D341Med (cell line): ENCODE measurements around the gene DUS2.
"Not testable (repeated sequence)": the region's sequence is repeated elsewhere in the genome, so short reads cannot be mapped to it uniquely, and the experiment has no call there.

Source experiments
- DNase-seq: peaks from one replicate; pipeline ENCODE4 v3.0.0; 2012; ENCODE audit warnings: low spot score

Gene DUS2

GRCh38 chr16:68091380-68092261, 68.5 kb downstream of the DUS2 start:
- peak; percentile 5 for DNase-seq

GRCh38 chr16:68092275-68092674, 69.2 kb downstream of the DUS2 start:
- not testable (repeated sequence) for DNase-seq

- peak; percentile 36 for DNase-seq
Measured at GRCh38 chr16:68093816-68094613, 70.9 kb downstream of the DUS2 start.

- no peak for DNase-seq
Measured at GRCh38 chr16:68094614-68094934, 71.5 kb downstream of the DUS2 start.

- DNase-seq: no peak
Measured at GRCh38 chr16:68096491-68096890, 73.4 kb downstream of the DUS2 start.

- DNase-seq: no peak
Measured at GRCh38 chr16:68097088-68097487, 74.0 kb downstream of the DUS2 start.

GRCh38 chr16:68097895-68098294, 74.8 kb downstream of the DUS2 start:
- DNase-seq: no peak

- DNase-seq: no peak
Measured at GRCh38 chr16:68100488-68100887, 77.4 kb downstream of the DUS2 start.

- no peak for DNase-seq
Measured at GRCh38 chr16:68105611-68106010, 82.5 kb downstream of the DUS2 start.

GRCh38 chr16:68107230-68107928, 84.3 kb downstream of the DUS2 start:
- not testable (repeated sequence) for DNase-seq

- DNase-seq: not testable (repeated sequence)
Measured at GRCh38 chr16:68109156-68109555, 86.1 kb downstream of the DUS2 start.

GRCh38 chr16:68110611-68111010, 87.5 kb downstream of the DUS2 start:
- not testable (repeated sequence) for DNase-seq

- DNase-seq: no peak
Measured at GRCh38 chr16:68111379-68111778, 88.3 kb downstream of the DUS2 start.

- no peak for DNase-seq
Measured at GRCh38 chr16:68113059-68113761, 90.1 kb downstream of the DUS2 start.

GRCh38 chr16:68113765-68114240, 90.7 kb downstream of the DUS2 start:
- DNase-seq: no peak

- DNase-seq: not testable (repeated sequence)
Measured at GRCh38 chr16:68114939-68115338, 91.9 kb downstream of the DUS2 start.

GRCh38 chr16:68115851-68116250, 92.8 kb downstream of the DUS2 start:
- DNase-seq: no peak

GRCh38 chr16:68116256-68116867, 93.3 kb downstream of the DUS2 start:
- peak; percentile 29 for DNase-seq

GRCh38 chr16:68117884-68118283, 94.8 kb downstream of the DUS2 start:
- no peak for DNase-seq

GRCh38 chr16:68118954-68119353, 95.9 kb downstream of the DUS2 start:
- not testable (repeated sequence) for DNase-seq

GRCh38 chr16:68120496-68120895, 97.4 kb downstream of the DUS2 start:
- not testable (repeated sequence) for DNase-seq
